Gastrocnemius medialis (tissue), 4 donors: ENCODE measurements around the gene SCARF1.

Experiments used
- POLR2A ChIP-seq, 2 donors: fragments of 450-650 bp; IDR thresholded peaks; one replicate each; pipeline ENCODE4 v1.6.1; 2017; ENCODE audit warnings: antibody characterized with exemption in 2 of 2, mild to moderate bottlenecking in 2 of 2, moderate library complexity in 2 of 2
- TF ChIP-seq, protein P1 (sequence below), 5 experiments: fragments of 450-650 bp in 3 of 5; fragments of 200-600 bp in 2 of 5; sonication (generic) in 2 of 5; IDR thresholded peaks in 4 of 5; conservative IDR thresholded peaks in 1 of 5; 1 replicate in 4 of 5; 2 replicates in 1 of 5; pipeline ENCODE4 v1.5.1; 2016 to 2019; ENCODE audit warnings: antibody characterized with exemption in 5 of 5, mild to moderate bottlenecking in 3 of 5, moderate library complexity in 3 of 5

DNA sequence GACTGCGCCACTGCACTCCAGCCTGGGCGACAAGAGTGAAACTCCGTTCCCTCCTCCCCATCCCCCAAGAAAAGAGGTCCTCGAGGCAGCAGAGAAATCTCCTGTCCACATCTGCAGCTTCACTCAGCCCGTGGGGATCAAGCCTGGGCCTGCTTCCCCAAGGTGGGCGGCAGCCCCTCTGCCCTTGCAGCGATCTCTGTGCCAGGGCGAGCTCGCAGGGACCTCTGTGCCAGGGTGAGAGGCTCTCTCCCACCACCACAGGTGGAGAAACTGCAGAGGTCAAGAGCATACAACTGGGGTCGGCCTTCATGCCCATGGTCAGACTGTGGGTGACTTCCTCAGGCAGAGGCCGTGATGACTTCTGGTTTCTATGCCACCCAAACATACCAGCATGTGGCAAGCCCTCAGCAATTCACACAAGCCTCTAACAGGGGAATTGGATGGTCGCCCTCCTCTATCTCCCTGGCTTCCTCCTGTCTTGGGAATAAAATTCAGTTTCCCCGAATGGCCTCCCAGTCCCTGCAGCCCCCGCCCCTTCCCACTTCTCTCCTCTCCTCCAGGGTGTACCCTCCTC is 22.4 kb downstream of the SCARF1 start:
- TF ChIP-seq, protein P1, sequence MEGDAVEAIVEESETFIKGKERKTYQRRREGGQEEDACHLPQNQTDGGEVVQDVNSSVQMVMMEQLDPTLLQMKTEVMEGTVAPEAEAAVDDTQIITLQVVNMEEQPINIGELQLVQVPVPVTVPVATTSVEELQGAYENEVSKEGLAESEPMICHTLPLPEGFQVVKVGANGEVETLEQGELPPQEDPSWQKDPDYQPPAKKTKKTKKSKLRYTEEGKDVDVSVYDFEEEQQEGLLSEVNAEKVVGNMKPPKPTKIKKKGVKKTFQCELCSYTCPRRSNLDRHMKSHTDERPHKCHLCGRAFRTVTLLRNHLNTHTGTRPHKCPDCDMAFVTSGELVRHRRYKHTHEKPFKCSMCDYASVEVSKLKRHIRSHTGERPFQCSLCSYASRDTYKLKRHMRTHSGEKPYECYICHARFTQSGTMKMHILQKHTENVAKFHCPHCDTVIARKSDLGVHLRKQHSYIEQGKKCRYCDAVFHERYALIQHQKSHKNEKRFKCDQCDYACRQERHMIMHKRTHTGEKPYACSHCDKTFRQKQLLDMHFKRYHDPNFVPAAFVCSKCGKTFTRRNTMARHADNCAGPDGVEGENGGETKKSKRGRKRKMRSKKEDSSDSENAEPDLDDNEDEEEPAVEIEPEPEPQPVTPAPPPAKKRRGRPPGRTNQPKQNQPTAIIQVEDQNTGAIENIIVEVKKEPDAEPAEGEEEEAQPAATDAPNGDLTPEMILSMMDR (IDR thresholded peaks at IDR 0.05 in 4 of 5, conservative IDR thresholded peaks at IDR 0.05 in 1 of 5): no peak
- TF ChIP-seq POLR2A (IDR thresholded peaks at IDR 0.05): no peak
